Lung (tissue), 12 donors: Measurements from ENCODE around the gene ABHD8. TPM values are rescaled to one million over a fixed set of nuclear protein-coding genes. Genes with fewer than 3 reads are reported as not detected.
"Not testable (repeated sequence)": the region's sequence is repeated elsewhere in the genome, so short reads cannot be mapped to it uniquely, and the experiment has no call there.

Experiments
- ATAC-seq: fragments of 200-7000 bp; cut with Tn5 transposase; one replicate; pipeline ENCODE4 v1.9.1; 2020; ENCODE audit warnings: moderate number of reproducible peaks; ENCODE audit not compliant: insufficient read depth, low FRiP score
- DNase-seq, 3 donors: peaks; one replicate each; pipeline ENCODE4 v3.0.0-alpha.2; 2013 to 2017
- H3K27ac ChIP-seq, 2 donors: one replicate each; pipeline ENCODE4 v1.5.1; 2013; ENCODE audit warnings: mild to moderate bottlenecking in 2 of 2, moderate library complexity in 2 of 2, control low read depth in 1 of 2, inconsistent platforms in 1 of 2, low read depth in 1 of 2, low read length in 1 of 2
- H3K27me3 ChIP-seq, 3 donors: one replicate each; pipeline ENCODE4 v1.5.1; 2013; ENCODE audit warnings: low read length in 2 of 3; ENCODE audit not compliant: control insufficient read depth in 3 of 3, insufficient read depth in 3 of 3
- H3K36me3 ChIP-seq, 4 donors: one replicate each; pipeline ENCODE4 v1.5.1; 2013; ENCODE audit warnings: low read length in 4 of 4, mild to moderate bottlenecking in 1 of 4, moderate library complexity in 1 of 4; ENCODE audit not compliant: control insufficient read depth in 4 of 4, insufficient read depth in 4 of 4
- H3K4me1 ChIP-seq, 5 donors: one replicate each; pipeline ENCODE4 v1.5.1; 2013; ENCODE audit warnings: low read length in 5 of 5, mild to moderate bottlenecking in 2 of 5, moderate library complexity in 1 of 5; ENCODE audit not compliant: control insufficient read depth in 5 of 5, insufficient read depth in 5 of 5
- H3K4me3 ChIP-seq: one replicate; pipeline ENCODE4 v1.5.1; 2013; ENCODE audit warnings: mild to moderate bottlenecking, control low read depth, moderate library complexity
- H3K9ac ChIP-seq, 2 donors: one replicate each; pipeline ENCODE4 v1.5.1; 2013; ENCODE audit warnings: low read length in 2 of 2, control low read depth in 1 of 2; ENCODE audit not compliant: insufficient read depth in 1 of 2
- H3K9me3 ChIP-seq, 4 donors: one replicate each; pipeline ENCODE4 v1.5.1; 2013; ENCODE audit warnings: low read length in 3 of 4, mild to moderate bottlenecking in 1 of 4, moderate library complexity in 1 of 4; ENCODE audit not compliant: control insufficient read depth in 4 of 4, insufficient read depth in 3 of 4
- CTCF ChIP-seq: IDR thresholded peaks from 2 replicates; pipeline ENCODE4 v1.5.1; 2012; ENCODE audit warnings: mild to moderate bottlenecking; ENCODE audit errors: control extremely low read depth, extremely low read depth
- WGBS, 2 donors: extraction: QIAGEN DNeasy Blood & Tissue Kit; methylation state at CpG; one replicate each; pipeline ENCODE4 v1.1.7; 2013; 5-methylcytosine and 5-hydroxymethylcytosine counted together
- polyA plus RNA-seq, 2 donors: library from polyadenylated mRNA; stranded (reverse); fragments of 200-250 nt; gene quantifications; one replicate each; pipeline ENCODE4 v1.2.1, GENCODE V29; 2013
- total RNA-seq, 2 donors: library from RNA; depleted of rRNA in 1 of 2; stranded (reverse); fragments of >200 nt in 1 of 2; gene quantifications; one replicate each; pipeline ENCODE4 v1.2.1, GENCODE V29; 2014 to 2021
- donor health status: control.
- donor health status: control.
- donor health status: Bipolar disorder and iron deficiency.
- donor health status: healthy.
- donor health status: DM: yes; HTN: yes; CAD: no.

Gene ABHD8
- total and polyA plus RNA-seq, 4 donors = 12.8 to 23.0 (median 15.1) TPM

GRCh38 chr19:17296273-17296672 is 7.0 kb downstream of the ABHD8 start:
- no peak overlapping the region for H3K9ac ChIP-seq
- no peak for TF ChIP-seq CTCF
- peaks cover 0 to 6% (median 0%) of the 10 kb centered on the region in 5 donors for H3K4me1 ChIP-seq
- H3K9me3 ChIP-seq = peaks cover 0 to 3% (median 0%) of the 10 kb centered on the region in 4 donors
- peaks cover 0 to 10% (median 6%) of the 10 kb centered on the region in 4 donors for H3K36me3 ChIP-seq
- no peak overlapping the region for H3K27ac ChIP-seq
- no peaks in the 10 kb centered on the region for H3K27me3 ChIP-seq
- no peak overlapping the region for H3K4me3 ChIP-seq
- DNase-seq (no peak), ATAC-seq (no peak)
- 56 to 70% methylated on average over 4 of the region's 4 CpGs for WGBS, 2 donors

- not testable (repeated sequence) for H3K4me3 ChIP-seq, H3K9me3 ChIP-seq, ATAC-seq, H3K27me3 ChIP-seq, H3K9ac ChIP-seq, DNase-seq, H3K27ac ChIP-seq, H3K36me3 ChIP-seq, H3K4me1 ChIP-seq
- 85 to 88% methylated on average over 6 of the region's 6 CpGs for WGBS, 2 donors
Measured at GRCh38 chr19:17295551-17295950, 7.7 kb downstream of the ABHD8 start.

GRCh38 chr19:17294051-17294891 is 9.0 kb downstream of the ABHD8 start:
- Histone ChIP-seq H3K27ac (no peak overlapping the region), H3K4me3 (no peak overlapping the region), H3K9me3 (peaks cover 0 to 3% (median 0%) of the 10 kb centered on the region in 4 donors), H3K9ac (no peak overlapping the region), H3K4me1 (peaks cover 0 to 6% (median 0%) of the 10 kb centered on the region in 5 donors), H3K27me3 (no peaks in the 10 kb centered on the region), H3K36me3 (peaks cover 0 to 10% (median 2%) of the 10 kb centered on the region in 4 donors)
- ATAC-seq = no peak
- no peak for DNase-seq
- WGBS, 2 donors = 85 to 86% methylated on average over 45 to 48 of the region's 48 CpGs
- TF ChIP-seq CTCF = no peak

- no peak for TF ChIP-seq CTCF
- Histone ChIP-seq H3K36me3 (peaks cover 0 to 8% (median 2%) of the 10 kb centered on the region in 4 donors), H3K9ac (no peak overlapping the region), H3K4me3 (no peak overlapping the region), H3K4me1 (peaks cover 0 to 6% (median 0%) of the 10 kb centered on the region in 5 donors), H3K27me3 (no peaks in the 10 kb centered on the region), H3K27ac (no peak overlapping the region), H3K9me3 (peaks cover 0 to 3% (median 0%) of the 10 kb centered on the region in 4 donors)
- DNase-seq (no peak), ATAC-seq (no peak)
- WGBS, 2 donors = 93 to 95% methylated on average over 14 of the region's 14 CpGs
Measured at GRCh38 chr19:17293605-17294004, 9.6 kb downstream of the ABHD8 start.
